HepG2 (cell line): Measurements from ENCODE around the gene LTB4R. TPM values are rescaled to one million over a fixed set of nuclear protein-coding genes. Genes with fewer than 3 reads are reported as not detected.
A peak's percentile ranks its signal among the peaks of the same experiment; 100 is the strongest.

Experiments
- AFF4 ChIP-seq: sonication (generic); formaldehyde crosslinking; IDR thresholded peaks from 2 replicates; pipeline ENCODE4 v1.4.0; 2020; ENCODE audit warnings: missing genetic modification reagents
- AHDC1 ChIP-seq: sonication (generic); formaldehyde crosslinking; IDR thresholded peaks from 2 replicates; pipeline ENCODE4 v1.5.1; 2020; ENCODE audit warnings: mild to moderate bottlenecking, missing genetic modification reagents, borderline replicate concordance
- BRF2 ChIP-seq: sonication (generic); formaldehyde crosslinking; IDR thresholded peaks from 2 replicates; pipeline ENCODE4 v1.8.1; 2022; ENCODE audit warnings: mild to moderate bottlenecking, missing genetic modification reagents
- CBFB ChIP-seq: sonication (generic); formaldehyde crosslinking; IDR thresholded peaks from 2 replicates; pipeline ENCODE4 v1.4.0; 2020; ENCODE audit warnings: missing genetic modification reagents
- CREM ChIP-seq, 2 experiments: sonication (generic) in 1 of 2; formaldehyde crosslinking in 1 of 2; IDR thresholded peaks; 2 replicates each; pipeline versions ENCODE4 v1.4.0 to v1.6.1; 2016 to 2020; ENCODE audit warnings: antibody characterized with exemption in 1 of 2, mild to moderate bottlenecking in 1 of 2, missing genetic modification reagents in 1 of 2
- HDAC6 ChIP-seq: fragments of 200-600 bp; sonication (generic); IDR thresholded peaks from 2 replicates; pipeline ENCODE4 v1.7.0; 2017; ENCODE audit warnings: mild to moderate bottlenecking, antibody characterized with exemption, low read length, low read depth
- HNRNPLL ChIP-seq: fragments of 200-400 bp; formaldehyde crosslinking; IDR thresholded peaks from 2 replicates; pipeline ENCODE4 v1.6.1; 2017; ENCODE audit warnings: mild to moderate bottlenecking, low read depth, low read length; ENCODE audit not compliant: poor library complexity, severe bottlenecking
- MATR3 ChIP-seq: sonication (generic); formaldehyde crosslinking; IDR thresholded peaks from 2 replicates; pipeline ENCODE4 v1.4.0; 2020; ENCODE audit warnings: missing genetic modification reagents
- NCOA5 ChIP-seq: sonication (generic); formaldehyde crosslinking; IDR thresholded peaks from 2 replicates; pipeline ENCODE4 v1.4.0; 2020; ENCODE audit warnings: missing genetic modification reagents
- PLRG1 ChIP-seq: fragments of 450-650 bp; conservative IDR thresholded peaks from 2 replicates; pipeline ENCODE4 v1.6.1; 2016
- U2AF1 ChIP-seq: fragments of 200-400 bp; formaldehyde crosslinking; optimal IDR thresholded peaks from 2 replicates; pipeline ENCODE3; 2017; ENCODE audit warnings: mild to moderate bottlenecking, low read depth, low read length
- ZBTB21 ChIP-seq: sonication (generic); formaldehyde crosslinking; IDR thresholded peaks from 2 replicates; pipeline ENCODE4 v1.4.0; 2020; ENCODE audit warnings: missing genetic modification reagents
- ZNF770 ChIP-seq: sonication (generic); formaldehyde crosslinking; IDR thresholded peaks from 2 replicates; pipeline ENCODE4 v1.5.0; 2020; ENCODE audit warnings: mild to moderate bottlenecking, missing genetic modification reagents
- ZNF775 ChIP-seq: sonication (generic); formaldehyde crosslinking; IDR thresholded peaks from 2 replicates; pipeline ENCODE4 v1.4.0; 2020; ENCODE audit warnings: missing genetic modification reagents, mild to moderate bottlenecking, moderate library complexity, borderline replicate concordance
- polyA plus RNA-seq, 8 experiments: library from polyadenylated mRNA; depleted of rRNA in 3 of 8; stranded (reverse) in 7 of 8; unstranded in 1 of 8; fragments of >200 nt; fragmentation: Illumina TruSeq in 4 of 8; extraction: Trizol in 4 of 8; gene quantifications; 2 replicates each; pipeline versions ENCODE4 v1.2.1 to v1.2.3, GENCODE V29; 2011 to 2016; ENCODE audit warnings: low read depth in 4 of 8, missing spikeins in 1 of 8, mixed read lengths in 1 of 8; ENCODE audit not compliant: insufficient read depth in 1 of 8
- total RNA-seq, 5 experiments: library from RNA; depleted of rRNA; stranded (reverse); fragments of >200 nt; fragmentation: Illumina TruSeq; extraction: Trizol; gene quantifications; 2 replicates each; pipeline ENCODE4 v1.2.3, GENCODE V29; 2016; ENCODE audit warnings: low read depth in 1 of 5

Gene LTB4R
- total and polyA plus RNA-seq, 2 of the 13 experiments (the other 11 are each of a cell fraction or from before 2014, with no cell fraction given), result 3.2 to 8.2 TPM

- 0 out of 2 replicates have a peak, but pooled peaks have one; percentile 28 for TF ChIP-seq MATR3
- no peak for TF ChIP-seq CREM (IDR thresholded peaks at IDR 0.05)
- TF ChIP-seq CREM (CRISPR knock-in tag; IDR thresholded peaks at IDR 0.05), result no peak
- peak; percentile 21; the same call in 1 of the 2 replicates for TF ChIP-seq ZBTB21 (CRISPR knock-in tag)
- TF ChIP-seq HDAC6, result no peak
- no peak for TF ChIP-seq BRF2 (CRISPR knock-in tag)
- TF ChIP-seq AFF4 (CRISPR knock-in tag), result no peak
- no peak for TF ChIP-seq PLRG1
- TF ChIP-seq CBFB (CRISPR knock-in tag), result no peak
- TF ChIP-seq ZNF770 (CRISPR knock-in tag), result no peak
- no peak for TF ChIP-seq ZNF775 (CRISPR knock-in tag)
- TF ChIP-seq U2AF1, result no peak
- TF ChIP-seq NCOA5 (CRISPR knock-in tag), result no peak
- no peak for TF ChIP-seq HNRNPLL
- TF ChIP-seq AHDC1 (CRISPR knock-in tag), result no peak
Measured at GRCh38 chr14:24313913-24314312, 2.6 kb downstream of the LTB4R start (continued).
